HK-2 (cell line): ENCODE data around the gene RHBDL3.

Experiments used
- DNase-seq: peaks from one replicate; pipeline ENCODE4 v3.0.0-alpha.2; 2018; ENCODE audit not compliant: unreplicated experiment

The RHBDL3 gene

GRCh38 chr17:32266389-32267301 is 1.0 kb downstream of the RHBDL3 start:
- no peak for DNase-seq

GRCh38 chr17:32267690-32268205 is 2.1 kb downstream of the RHBDL3 start:
- DNase-seq: peak; percentile 37

GRCh38 chr17:32268734-32269288 is 3.2 kb downstream of the RHBDL3 start:
- no peak for DNase-seq

GRCh38 chr17:32269377-32269776 is 3.7 kb downstream of the RHBDL3 start:
- DNase-seq: no peak

- DNase-seq: no peak
Measured at GRCh38 chr17:32271844-32272243, 6.2 kb downstream of the RHBDL3 start.

- DNase-seq: no peak
Measured at GRCh38 chr17:32274101-32274500, 8.5 kb downstream of the RHBDL3 start.

GRCh38 chr17:32274643-32275042 is 9.0 kb downstream of the RHBDL3 start:
- no peak for DNase-seq

GRCh38 chr17:32275060-32276042 is 9.7 kb downstream of the RHBDL3 start:
- DNase-seq: peak; percentile 80

GRCh38 chr17:32276171-32276601 is 10.6 kb downstream of the RHBDL3 start:
- DNase-seq: no peak

GRCh38 chr17:32277284-32277683 is 11.7 kb downstream of the RHBDL3 start:
- DNase-seq: no peak

GRCh38 chr17:32278815-32279214 is 13.2 kb downstream of the RHBDL3 start:
- DNase-seq: no peak

GRCh38 chr17:32279891-32280716 is 14.5 kb downstream of the RHBDL3 start:
- no peak for DNase-seq

- no peak for DNase-seq
Measured at GRCh38 chr17:32281011-32281451, 15.4 kb downstream of the RHBDL3 start.

- DNase-seq: no peak
Measured at GRCh38 chr17:32283745-32284201, 18.1 kb downstream of the RHBDL3 start.

- DNase-seq: no peak
Measured at GRCh38 chr17:32285306-32285705, 19.7 kb downstream of the RHBDL3 start.

- DNase-seq: no peak
Measured at GRCh38 chr17:32285746-32286517, 20.3 kb downstream of the RHBDL3 start.

- no peak for DNase-seq
Measured at GRCh38 chr17:32286518-32286900, 20.9 kb downstream of the RHBDL3 start.

- DNase-seq: no peak
Measured at GRCh38 chr17:32287804-32288511, 22.3 kb downstream of the RHBDL3 start.

GRCh38 chr17:32288615-32289014 is 23.0 kb downstream of the RHBDL3 start:
- DNase-seq: no peak
